ENCODE measurements around the gene DFFB.

Gene DFFB

GRCh38 chr1:3821004-3821403, 36.3 kb upstream of the DFFB start:
- Mint-ChIP-seq H3K4me1 (no peaks in the 10 kb centered on the region), H3K9me3 (no peaks in the 10 kb centered on the region), H3K4me3 (no peak overlapping the region), H3K36me3 (peaks cover 37% of the 10 kb centered on the region), H3K27me3 (no peaks in the 10 kb centered on the region), H3K27ac (no peak overlapping the region)
- DNase-seq (ENCODE audit: low spot score in 2 of 2) (no peak), ATAC-seq (ENCODE audit: low read depth) (no peak)

DNA sequence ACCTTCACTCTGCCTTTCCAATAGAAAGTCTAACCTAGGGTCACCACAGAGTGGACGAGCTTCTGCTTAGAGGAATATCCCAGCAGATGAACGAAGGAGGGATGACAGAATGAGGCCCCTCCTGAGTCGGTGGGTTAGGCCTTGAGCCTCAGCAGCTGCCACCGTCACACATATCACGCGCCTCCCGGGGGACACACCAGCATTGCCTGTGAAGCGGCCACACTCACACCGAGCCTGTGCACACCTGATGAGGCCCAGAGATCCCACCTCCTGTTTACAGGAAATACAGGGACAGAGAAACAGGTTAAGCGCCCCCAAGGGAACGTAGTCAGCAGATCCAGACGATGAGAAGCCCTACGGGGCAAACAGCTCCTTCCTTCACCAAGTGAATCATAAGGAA, 35.8 kb upstream of the DFFB start:
- no peak for DNase-seq (ENCODE audit: low spot score in 2 of 2)
- Mint-ChIP-seq H3K4me3 (no peak overlapping the region), H3K4me1 (no peaks in the 10 kb centered on the region), H3K27ac (no peak overlapping the region), H3K9me3 (no peaks in the 10 kb centered on the region), H3K36me3 (peaks cover 36% of the 10 kb centered on the region), H3K27me3 (no peaks in the 10 kb centered on the region)
- ATAC-seq (ENCODE audit: low read depth): no peak

GRCh38 chr1:3821908-3822307, 35.4 kb upstream of the DFFB start:
- H3K9me3 Mint-ChIP-seq: no peaks in the 10 kb centered on the region
- peaks cover 36% of the 10 kb centered on the region for H3K36me3 Mint-ChIP-seq
- no peaks in the 10 kb centered on the region for H3K4me1 Mint-ChIP-seq
- no peak overlapping the region for H3K4me3 Mint-ChIP-seq
- no peaks in the 10 kb centered on the region for H3K27me3 Mint-ChIP-seq
- H3K27ac Mint-ChIP-seq: peak overlapping the region; percentile 35
- DNase-seq (ENCODE audit: low spot score in 2 of 2) (no peak), ATAC-seq (ENCODE audit: low read depth) (no peak)

GRCh38 chr1:3822421-3822820, 34.9 kb upstream of the DFFB start:
- DNase-seq (ENCODE audit: low spot score in 2 of 2) (no peak), ATAC-seq (ENCODE audit: low read depth) (no peak)
- no peak overlapping the region for H3K4me3 Mint-ChIP-seq
- H3K4me1 Mint-ChIP-seq: no peaks in the 10 kb centered on the region
- H3K36me3 Mint-ChIP-seq: peaks cover 35% of the 10 kb centered on the region
- H3K27me3 Mint-ChIP-seq: no peaks in the 10 kb centered on the region
- H3K27ac Mint-ChIP-seq: peak overlapping the region; percentile 35
- no peaks in the 10 kb centered on the region for H3K9me3 Mint-ChIP-seq

DNA sequence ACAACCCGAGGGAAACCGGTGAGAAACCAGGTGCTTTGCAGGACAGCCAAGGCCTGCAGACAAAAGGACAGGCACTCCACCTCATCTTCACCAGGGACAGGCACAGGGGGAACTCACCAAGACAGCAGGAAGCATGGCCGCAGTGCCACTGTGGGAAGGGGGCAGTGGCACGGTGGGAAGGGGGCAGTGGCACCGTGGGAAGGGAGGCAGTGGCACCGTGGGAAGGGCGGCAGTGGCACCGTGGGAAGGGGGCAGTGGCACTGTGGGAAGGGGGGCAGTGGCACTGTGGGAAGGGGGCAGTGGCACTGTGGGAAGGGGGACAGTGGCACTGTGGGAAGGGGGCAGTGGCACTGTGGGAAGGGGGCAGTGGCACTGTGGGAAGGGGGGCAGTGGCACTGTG, 32.6 kb upstream of the DFFB start:
- no peak for DNase-seq (ENCODE audit: low spot score in 2 of 2)
- Mint-ChIP-seq H3K9me3 (no peaks in the 10 kb centered on the region), H3K27ac (no peak overlapping the region), H3K27me3 (no peaks in the 10 kb centered on the region), H3K4me3 (no peak overlapping the region), H3K4me1 (no peaks in the 10 kb centered on the region), H3K36me3 (peaks cover 38% of the 10 kb centered on the region)
- no peak for ATAC-seq (ENCODE audit: low read depth)

- DNase-seq (ENCODE audit: low spot score in 2 of 2): no peak
- peaks cover 37% of the 10 kb centered on the region for H3K36me3 Mint-ChIP-seq
- H3K4me3 Mint-ChIP-seq: no peak overlapping the region
- no peaks in the 10 kb centered on the region for H3K9me3 Mint-ChIP-seq
- H3K27me3 Mint-ChIP-seq: no peaks in the 10 kb centered on the region
- no peaks in the 10 kb centered on the region for H3K4me1 Mint-ChIP-seq
- no peak overlapping the region for H3K27ac Mint-ChIP-seq
- no peak for ATAC-seq (ENCODE audit: low read depth)
Observed at GRCh38 chr1:3825356-3825755, 31.9 kb upstream of the DFFB start.

DNA sequence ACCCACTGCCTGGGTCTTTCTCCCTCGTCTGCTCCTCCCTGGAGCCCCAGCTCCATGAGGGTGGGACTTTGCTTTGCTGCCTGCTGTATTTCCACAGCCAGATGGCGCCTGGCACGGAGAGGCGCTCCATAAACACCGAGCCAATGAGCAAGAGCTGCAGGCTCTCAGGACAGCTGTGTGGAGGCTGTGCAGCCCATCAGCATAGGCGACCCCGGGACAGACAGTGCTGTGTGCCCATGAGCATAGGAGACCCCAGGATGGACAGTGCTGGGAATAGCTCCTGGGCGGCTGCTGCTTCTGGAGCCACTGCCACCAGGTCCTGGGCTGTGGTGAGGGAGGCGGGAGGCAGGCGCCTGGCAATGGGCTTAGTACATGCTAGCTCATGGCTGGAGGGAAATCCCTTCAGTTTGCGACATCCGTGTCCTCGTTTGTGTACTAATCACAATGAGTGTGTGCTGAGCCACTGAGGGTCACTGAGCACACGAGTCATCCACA, 29.4 kb upstream of the DFFB start:
- DNase-seq (ENCODE audit: low spot score in 2 of 2) (no peak), ATAC-seq (ENCODE audit: low read depth) (no peak)
- no peak overlapping the region for H3K4me3 Mint-ChIP-seq
- no peaks in the 10 kb centered on the region for H3K9me3 Mint-ChIP-seq
- H3K4me1 Mint-ChIP-seq: no peaks in the 10 kb centered on the region
- H3K36me3 Mint-ChIP-seq: peaks cover 37% of the 10 kb centered on the region
- H3K27ac Mint-ChIP-seq: no peak overlapping the region
- H3K27me3 Mint-ChIP-seq: no peaks in the 10 kb centered on the region

- Mint-ChIP-seq H3K27ac (no peak overlapping the region), H3K4me1 (no peaks in the 10 kb centered on the region), H3K9me3 (no peaks in the 10 kb centered on the region), H3K36me3 (peaks cover 36% of the 10 kb centered on the region), H3K27me3 (no peaks in the 10 kb centered on the region), H3K4me3 (no peak overlapping the region)
- ATAC-seq (ENCODE audit: low read depth) (no peak), DNase-seq (ENCODE audit: low spot score in 2 of 2) (no peak)
Observed at GRCh38 chr1:3828391-3828790, 28.9 kb upstream of the DFFB start.

GRCh38 chr1:3831689-3832088, 25.6 kb upstream of the DFFB start:
- Mint-ChIP-seq H3K36me3 (peaks cover 38% of the 10 kb centered on the region), H3K4me3 (no peak overlapping the region), H3K27me3 (no peaks in the 10 kb centered on the region), H3K4me1 (no peaks in the 10 kb centered on the region), H3K27ac (no peak overlapping the region), H3K9me3 (no peaks in the 10 kb centered on the region)
- DNase-seq (ENCODE audit: low spot score in 2 of 2): no peak
- ATAC-seq (ENCODE audit: low read depth): no peak

GRCh38 chr1:3834701-3835100, 22.6 kb upstream of the DFFB start:
- peaks cover 51% of the 10 kb centered on the region for H3K36me3 Mint-ChIP-seq
- no peaks in the 10 kb centered on the region for H3K4me1 Mint-ChIP-seq
- no peak overlapping the region for H3K27ac Mint-ChIP-seq
- H3K9me3 Mint-ChIP-seq: peaks cover 1% of the 10 kb centered on the region
- DNase-seq (ENCODE audit: low spot score in 2 of 2): no peak
- H3K4me3 Mint-ChIP-seq: no peak overlapping the region
- no peak for ATAC-seq (ENCODE audit: low read depth)
- no peaks in the 10 kb centered on the region for H3K27me3 Mint-ChIP-seq

- DNase-seq (ENCODE audit: low spot score in 2 of 2) (no peak), ATAC-seq (ENCODE audit: low read depth) (no peak)
- H3K27ac Mint-ChIP-seq: no peak overlapping the region
- H3K4me1 Mint-ChIP-seq: no peaks in the 10 kb centered on the region
- peaks cover 50% of the 10 kb centered on the region for H3K36me3 Mint-ChIP-seq
- H3K27me3 Mint-ChIP-seq: no peaks in the 10 kb centered on the region
- H3K9me3 Mint-ChIP-seq: peaks cover 1% of the 10 kb centered on the region
- H3K4me3 Mint-ChIP-seq: no peak overlapping the region
Observed at GRCh38 chr1:3836421-3836820, 20.9 kb upstream of the DFFB start.

DNA sequence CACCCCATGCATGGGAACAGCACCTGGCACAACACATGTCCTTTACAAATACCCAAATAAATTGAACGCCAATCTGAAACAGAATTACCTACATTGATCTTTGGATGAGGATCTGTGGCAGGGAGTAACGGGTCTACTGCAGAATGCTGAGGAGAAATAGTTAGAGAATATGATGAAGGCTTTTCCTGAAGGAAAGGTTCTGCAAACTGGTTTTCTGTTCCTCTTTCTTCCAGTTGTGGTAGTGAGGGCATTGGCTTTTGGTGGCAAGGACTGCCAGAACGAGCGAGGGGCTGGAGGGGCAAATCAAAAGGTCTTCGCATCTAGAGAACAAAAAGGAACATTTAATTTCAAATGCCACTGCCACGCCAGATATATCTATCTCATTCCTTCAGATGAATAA, 20.1 kb upstream of the DFFB start:
- no peaks in the 10 kb centered on the region for H3K4me1 Mint-ChIP-seq
- H3K4me3 Mint-ChIP-seq: no peak overlapping the region
- H3K36me3 Mint-ChIP-seq: peaks cover 49% of the 10 kb centered on the region
- DNase-seq (ENCODE audit: low spot score in 2 of 2) (no peak), ATAC-seq (ENCODE audit: low read depth) (no peak)
- H3K27ac Mint-ChIP-seq: no peak overlapping the region
- no peaks in the 10 kb centered on the region for H3K27me3 Mint-ChIP-seq
- H3K9me3 Mint-ChIP-seq: peaks cover 1% of the 10 kb centered on the region

DNA sequence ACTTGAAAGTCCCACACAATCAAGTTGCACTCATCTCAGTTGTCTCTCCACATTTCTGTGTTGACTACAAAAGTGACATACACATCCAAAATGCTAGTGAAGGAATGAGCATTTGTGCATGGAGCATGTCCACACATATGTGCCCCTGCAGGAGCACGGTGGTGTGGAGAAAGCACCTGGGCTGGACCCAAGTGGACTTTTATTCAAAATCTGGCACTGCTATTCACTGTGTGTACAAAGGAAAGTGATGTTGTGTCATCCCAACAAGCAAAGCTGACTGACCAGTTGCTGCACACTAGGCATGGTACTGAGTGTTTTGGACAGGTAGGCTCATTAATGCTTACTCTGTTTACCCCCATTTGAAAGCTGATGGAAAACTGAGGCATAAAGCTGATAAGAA, 19.6 kb upstream of the DFFB start:
- no peak overlapping the region for H3K4me3 Mint-ChIP-seq
- no peak overlapping the region for H3K27ac Mint-ChIP-seq
- H3K4me1 Mint-ChIP-seq: no peaks in the 10 kb centered on the region
- peaks cover 1% of the 10 kb centered on the region for H3K9me3 Mint-ChIP-seq
- DNase-seq (ENCODE audit: low spot score in 2 of 2): no peak
- no peaks in the 10 kb centered on the region for H3K27me3 Mint-ChIP-seq
- ATAC-seq (ENCODE audit: low read depth): no peak
- peaks cover 47% of the 10 kb centered on the region for H3K36me3 Mint-ChIP-seq

GRCh38 chr1:3838788-3839187, 18.5 kb upstream of the DFFB start:
- Mint-ChIP-seq H3K36me3 (peaks cover 48% of the 10 kb centered on the region), H3K27me3 (no peaks in the 10 kb centered on the region), H3K27ac (no peak overlapping the region), H3K4me1 (no peaks in the 10 kb centered on the region), H3K4me3 (no peak overlapping the region), H3K9me3 (peaks cover 1% of the 10 kb centered on the region)
- ATAC-seq (ENCODE audit: low read depth) (no peak), DNase-seq (ENCODE audit: low spot score in 2 of 2) (no peak)

DNA sequence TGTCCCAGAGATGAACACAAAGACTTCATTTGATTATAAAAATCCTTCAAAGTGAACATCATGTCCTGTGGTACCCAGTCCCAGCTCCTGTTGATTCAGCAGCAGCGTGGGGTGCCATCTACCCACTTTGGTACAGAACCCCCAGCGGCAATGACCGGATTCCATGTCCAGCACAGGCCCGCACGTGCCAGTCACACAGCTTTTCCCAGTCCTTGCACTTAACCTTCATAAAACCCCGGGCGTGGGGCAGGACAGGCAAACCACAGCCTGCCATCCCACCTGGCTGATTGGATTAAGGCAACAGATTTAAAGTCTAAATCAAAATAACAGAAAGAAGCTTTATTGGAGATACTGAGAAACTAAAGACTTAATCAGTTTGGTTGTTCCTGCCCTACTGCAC, 15.8 kb upstream of the DFFB start:
- Mint-ChIP-seq H3K27ac (no peak overlapping the region), H3K36me3 (peaks cover 37% of the 10 kb centered on the region), H3K4me1 (no peaks in the 10 kb centered on the region), H3K4me3 (no peak overlapping the region), H3K9me3 (peaks cover 1% of the 10 kb centered on the region), H3K27me3 (no peaks in the 10 kb centered on the region)
- DNase-seq (ENCODE audit: low spot score in 2 of 2) (no peak), ATAC-seq (ENCODE audit: low read depth) (no peak)

DNA sequence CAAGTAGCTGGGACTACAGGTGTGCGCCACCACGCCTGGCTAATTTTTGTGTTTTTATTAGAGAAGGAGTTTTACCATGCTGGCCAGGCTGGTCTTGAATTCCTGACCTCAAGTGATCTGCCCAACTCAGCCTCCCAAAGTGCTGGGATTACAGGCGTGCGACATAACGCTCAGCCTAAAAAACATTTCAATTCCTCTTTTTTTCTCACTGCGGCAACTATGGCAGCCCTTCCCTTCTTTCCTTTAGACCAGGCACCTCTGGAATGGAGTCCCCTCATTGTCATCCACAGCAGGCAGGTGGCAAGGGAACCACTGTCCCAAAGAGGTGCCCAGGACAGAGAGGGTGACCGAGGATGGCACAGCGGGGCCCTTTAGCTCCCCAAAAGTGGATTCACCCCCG, 14.4 kb upstream of the DFFB start:
- ATAC-seq (ENCODE audit: low read depth) (no peak), DNase-seq (ENCODE audit: low spot score in 2 of 2) (no peak)
- no peaks in the 10 kb centered on the region for H3K27me3 Mint-ChIP-seq
- H3K4me3 Mint-ChIP-seq: peak overlapping the region; percentile 41
- peaks cover 1% of the 10 kb centered on the region for H3K9me3 Mint-ChIP-seq
- H3K36me3 Mint-ChIP-seq: peaks cover 34% of the 10 kb centered on the region
- no peak overlapping the region for H3K27ac Mint-ChIP-seq
- H3K4me1 Mint-ChIP-seq: no peaks in the 10 kb centered on the region
